Dermis blood vessel endothelial cell (primary cell): ENCODE results near the gene NUDT3. TPM values are rescaled to one million over a fixed set of nuclear protein-coding genes. Genes with fewer than 3 reads are reported as not detected.
"Not testable (repeated sequence)": the region's sequence is repeated elsewhere in the genome, so short reads cannot be mapped to it uniquely, and the experiment has no call there.

Experiments used
- DNase-seq: peaks from one replicate; pipeline ENCODE4 v3.0.0; 2010
- total RNA-seq: library from RNA; depleted of rRNA; stranded (reverse); fragments of >200 nt; gene quantifications from 2 replicates; pipeline ENCODE4 v1.2.3, GENCODE V29; 2014

Gene NUDT3
- total RNA-seq, 1 donor from 2014 or later: 24.3 TPM

DNA sequence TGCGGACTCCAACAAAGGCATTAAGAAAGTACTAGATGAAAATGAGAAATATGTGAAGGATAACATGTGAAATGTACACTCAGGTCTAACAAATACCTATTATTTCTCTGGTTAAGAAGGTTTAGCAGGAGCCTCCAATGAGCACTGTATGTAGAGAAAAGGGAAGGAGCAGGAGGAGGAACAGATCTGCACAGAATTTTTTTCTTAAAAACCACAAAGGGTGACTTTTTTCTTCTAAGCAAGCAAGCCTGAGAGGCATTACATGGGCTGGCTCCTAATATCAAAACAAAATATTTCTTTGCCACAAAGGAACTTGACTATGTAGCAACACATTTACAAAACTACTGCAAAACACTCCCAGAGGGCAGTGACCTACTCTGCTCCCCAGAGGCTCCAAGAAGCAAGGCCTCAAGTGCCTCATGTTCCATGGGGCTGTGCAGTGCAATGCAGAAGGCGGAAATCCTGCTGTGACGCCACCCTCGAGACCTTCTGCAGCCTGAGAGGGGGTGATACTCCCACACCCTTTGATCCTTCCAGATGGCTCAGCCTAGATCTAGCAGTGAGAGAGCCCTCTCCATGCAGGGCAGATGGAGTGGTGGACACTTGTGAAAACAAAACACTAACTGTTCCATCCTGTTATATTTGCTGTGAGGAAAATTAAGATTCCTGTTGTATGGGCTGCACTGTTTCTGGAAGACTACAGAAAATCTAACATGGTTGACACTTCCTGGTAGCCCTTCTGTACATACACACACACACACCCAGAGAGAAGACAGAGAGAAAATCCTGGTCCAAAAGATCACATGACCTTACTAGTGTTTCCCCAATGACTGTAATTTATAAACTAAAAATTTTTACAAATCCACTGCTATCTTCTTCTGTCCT, 107.7 kb downstream of the NUDT3 start:
- no peak for DNase-seq

- peak; percentile 33 for DNase-seq
Measured at GRCh38 chr6:34281702-34282334, 110.7 kb downstream of the NUDT3 start.

GRCh38 chr6:34280216-34280615, 112.3 kb downstream of the NUDT3 start:
- no peak for DNase-seq

GRCh38 chr6:34278833-34279232, 113.6 kb downstream of the NUDT3 start:
- DNase-seq: no peak

DNA sequence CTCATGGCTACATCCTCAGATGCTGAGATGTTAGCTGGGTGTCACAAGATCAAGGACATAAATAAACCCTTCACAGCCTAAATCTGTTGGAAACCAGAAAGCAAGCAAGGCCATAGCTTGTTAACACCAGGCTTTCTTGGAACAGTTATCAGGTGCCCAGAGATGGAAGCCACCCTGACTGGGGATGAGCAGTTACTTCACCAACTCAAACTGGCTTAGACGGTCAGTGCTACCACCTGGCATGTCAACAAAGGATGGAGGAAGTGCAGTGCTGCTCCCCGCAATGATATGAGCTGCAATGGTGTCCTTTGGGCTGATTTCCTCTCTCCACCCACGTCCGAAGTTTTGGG, 114.7 kb downstream of the NUDT3 start:
- DNase-seq: no peak

GRCh38 chr6:34276881-34277762, 115.3 kb downstream of the NUDT3 start:
- DNase-seq: no peak

- DNase-seq: no peak
Measured at GRCh38 chr6:34276191-34276590, 116.3 kb downstream of the NUDT3 start.

DNA sequence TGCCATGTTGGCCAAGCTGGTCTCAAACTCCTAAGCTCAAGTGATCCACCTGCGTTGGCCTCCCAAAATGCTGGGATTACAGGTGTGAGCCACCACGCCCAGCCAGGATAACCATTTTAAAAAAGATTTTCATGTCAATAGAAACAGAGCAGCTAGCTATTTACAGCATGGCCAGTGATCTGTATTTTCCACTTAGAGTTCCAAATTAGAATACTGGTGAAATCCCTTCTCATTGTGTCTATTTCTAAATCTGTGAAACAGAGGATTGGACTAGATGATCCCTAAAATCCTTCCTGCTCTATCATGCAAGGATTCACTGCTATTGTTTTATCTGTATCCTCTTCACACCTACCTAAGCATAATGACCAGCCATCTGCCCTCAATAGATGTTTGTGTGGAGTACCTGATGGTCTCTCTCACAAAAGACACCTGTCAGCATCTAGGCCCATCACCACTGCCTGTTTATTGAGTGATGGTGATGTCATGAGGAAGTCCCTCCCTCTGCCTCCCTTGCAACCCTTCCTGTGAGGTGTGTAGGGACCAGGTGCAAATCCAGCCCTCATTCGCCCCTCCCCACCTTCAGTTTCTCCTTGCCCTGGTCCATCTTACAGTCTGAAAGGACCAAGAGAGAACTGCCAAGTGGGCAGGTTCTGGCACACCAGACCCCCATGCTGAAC, 117.2 kb downstream of the NUDT3 start:
- no peak for DNase-seq

DNA sequence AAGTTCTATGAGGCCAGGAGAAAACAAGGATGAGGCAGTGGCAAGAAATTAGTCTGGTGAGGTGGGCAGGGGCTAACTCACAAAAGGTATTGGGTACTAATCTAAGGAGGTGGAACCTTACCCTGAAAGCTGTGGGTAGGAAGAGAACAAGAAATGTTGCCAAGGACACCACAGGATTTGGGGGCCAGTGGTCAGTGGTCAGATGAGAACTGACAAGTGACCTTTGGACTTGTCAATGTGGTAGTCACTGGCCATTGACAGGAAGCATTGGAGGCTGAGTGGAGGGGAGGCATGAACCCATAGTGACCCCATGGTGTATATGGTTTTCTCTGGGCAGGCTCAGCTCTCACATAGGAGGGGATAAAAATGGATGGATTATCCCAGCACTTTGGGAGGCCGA, 118.3 kb downstream of the NUDT3 start:
- no peak for DNase-seq

DNA sequence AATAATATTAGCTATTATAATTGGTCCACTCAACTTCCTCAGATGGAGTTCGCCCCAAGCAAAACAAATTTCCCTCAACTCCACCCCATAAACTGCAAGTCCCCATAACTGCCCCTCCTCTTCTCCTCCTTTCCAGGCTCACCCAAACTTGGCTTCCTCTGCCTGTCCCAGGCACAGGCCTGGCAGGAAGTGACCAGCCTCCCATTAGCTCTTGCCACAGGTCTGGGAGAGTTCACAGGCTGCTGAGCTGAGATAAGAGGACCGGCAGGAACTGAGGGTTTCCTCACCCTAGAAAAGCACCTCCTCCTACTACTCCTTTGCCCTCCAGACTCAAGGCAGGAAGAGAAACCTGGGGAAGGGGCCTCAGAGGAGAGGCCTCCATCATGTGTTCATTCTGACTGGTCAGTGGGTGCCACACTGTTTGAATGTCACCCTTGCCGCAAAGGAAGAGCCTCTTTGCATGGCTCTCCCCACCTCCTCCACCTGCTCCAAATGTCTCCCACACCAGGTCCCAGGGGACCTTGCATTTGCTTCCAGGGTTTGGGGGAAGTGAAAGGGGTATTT, 119.1 kb downstream of the NUDT3 start:
- peak; percentile 96 for DNase-seq

DNA sequence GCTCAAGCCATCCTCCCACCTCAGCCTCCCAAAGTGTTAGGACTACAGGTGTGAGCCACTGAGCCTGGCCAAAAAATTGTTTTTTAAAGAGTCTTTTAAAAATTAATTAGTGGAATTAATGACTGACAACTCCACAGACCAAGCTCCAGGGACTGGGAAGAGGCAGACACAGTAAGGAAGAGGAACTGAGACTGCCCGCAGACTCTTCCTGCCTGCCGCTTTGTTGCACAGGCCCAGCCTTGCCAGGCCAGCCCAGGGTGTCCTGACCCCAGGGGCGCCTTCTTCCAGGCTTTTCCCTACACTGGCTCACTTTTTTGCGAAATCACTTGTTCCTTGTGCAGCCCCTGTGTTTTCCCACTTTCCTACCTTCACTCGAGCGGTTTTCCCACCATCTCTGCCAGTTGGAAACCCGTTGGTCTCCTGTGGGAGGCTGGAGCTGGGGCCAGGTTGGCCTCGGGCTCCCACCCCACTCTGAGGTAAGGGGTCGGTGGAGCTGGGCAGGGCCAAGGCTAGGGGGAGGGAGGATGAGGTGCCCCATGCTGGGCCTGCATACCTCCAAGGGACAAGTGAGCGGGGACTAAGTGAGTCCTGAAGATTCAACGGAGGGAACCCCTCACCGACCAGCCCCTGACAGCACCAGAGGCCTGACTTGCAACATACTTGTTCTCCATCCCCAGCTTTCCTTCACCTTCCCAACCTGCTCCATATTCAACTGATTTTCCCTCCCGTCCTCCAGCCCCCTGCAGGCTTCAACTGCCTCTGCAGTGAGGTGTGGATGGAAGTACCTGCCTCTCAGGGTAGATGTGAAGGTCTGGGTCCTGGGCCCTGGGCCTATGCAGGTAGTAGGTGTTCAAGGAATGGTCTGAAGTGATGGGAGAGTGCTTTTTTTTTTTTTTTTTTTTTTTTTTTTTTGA, 120.2 kb downstream of the NUDT3 start:
- DNase-seq: no peak

DNA sequence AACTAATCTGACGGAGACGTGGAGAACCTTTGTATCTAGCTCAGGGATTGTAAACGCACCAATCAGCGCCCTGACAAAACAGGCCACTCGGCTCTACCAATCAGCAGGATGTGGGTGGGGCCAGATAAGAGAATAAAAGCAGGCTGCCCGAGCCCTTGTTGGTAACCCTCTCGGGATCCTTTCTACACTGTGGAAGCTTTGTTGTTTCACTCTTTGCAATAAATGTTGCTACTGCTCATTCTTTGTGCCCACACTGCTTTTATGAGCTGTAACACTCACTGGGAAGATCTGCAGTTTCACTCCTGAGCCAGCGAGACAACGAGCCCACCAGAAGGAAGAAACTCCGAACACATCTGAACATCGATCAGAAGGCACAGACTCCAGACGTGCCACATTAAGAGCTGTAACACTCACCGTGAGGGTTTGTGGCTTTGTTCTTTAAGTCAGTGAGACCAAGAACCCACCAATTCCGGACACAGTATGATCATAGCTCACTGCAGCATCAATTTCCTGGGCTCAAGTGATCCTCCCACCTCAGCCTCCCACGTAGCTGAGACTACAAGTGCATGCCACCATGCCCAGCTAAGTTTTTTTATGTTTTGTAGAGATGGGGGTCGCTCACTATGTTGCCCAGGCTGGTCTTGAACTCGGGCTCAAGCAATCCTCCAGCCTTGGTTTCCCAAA, 122.7 kb downstream of the NUDT3 start:
- not testable (repeated sequence) for DNase-seq

DNA sequence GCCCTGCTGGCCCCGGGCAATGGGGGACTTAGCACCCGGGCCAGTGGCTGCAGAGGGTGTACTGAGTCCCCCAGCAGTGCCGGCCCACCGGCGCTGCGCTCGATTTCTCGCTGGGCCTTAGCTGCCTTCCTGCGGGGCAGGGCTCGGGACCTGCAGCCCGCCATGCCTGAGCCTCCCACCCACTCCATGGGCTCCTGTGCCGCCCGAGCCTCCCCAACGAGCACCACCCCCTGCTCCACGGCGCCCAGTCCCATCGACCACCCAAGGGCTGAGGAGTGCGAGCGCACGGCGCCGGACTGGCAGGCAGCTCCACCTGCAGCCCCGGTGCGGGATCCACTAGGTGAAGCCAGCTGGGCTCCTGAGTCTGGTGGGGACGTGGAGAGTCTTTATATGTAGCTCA, 123.3 kb downstream of the NUDT3 start:
- DNase-seq: not testable (repeated sequence)

GRCh38 chr6:34267746-34268145, 124.7 kb downstream of the NUDT3 start:
- DNase-seq: no peak

- not testable (repeated sequence) for DNase-seq
Measured at GRCh38 chr6:34263484-34263883, 129.0 kb downstream of the NUDT3 start.

DNA sequence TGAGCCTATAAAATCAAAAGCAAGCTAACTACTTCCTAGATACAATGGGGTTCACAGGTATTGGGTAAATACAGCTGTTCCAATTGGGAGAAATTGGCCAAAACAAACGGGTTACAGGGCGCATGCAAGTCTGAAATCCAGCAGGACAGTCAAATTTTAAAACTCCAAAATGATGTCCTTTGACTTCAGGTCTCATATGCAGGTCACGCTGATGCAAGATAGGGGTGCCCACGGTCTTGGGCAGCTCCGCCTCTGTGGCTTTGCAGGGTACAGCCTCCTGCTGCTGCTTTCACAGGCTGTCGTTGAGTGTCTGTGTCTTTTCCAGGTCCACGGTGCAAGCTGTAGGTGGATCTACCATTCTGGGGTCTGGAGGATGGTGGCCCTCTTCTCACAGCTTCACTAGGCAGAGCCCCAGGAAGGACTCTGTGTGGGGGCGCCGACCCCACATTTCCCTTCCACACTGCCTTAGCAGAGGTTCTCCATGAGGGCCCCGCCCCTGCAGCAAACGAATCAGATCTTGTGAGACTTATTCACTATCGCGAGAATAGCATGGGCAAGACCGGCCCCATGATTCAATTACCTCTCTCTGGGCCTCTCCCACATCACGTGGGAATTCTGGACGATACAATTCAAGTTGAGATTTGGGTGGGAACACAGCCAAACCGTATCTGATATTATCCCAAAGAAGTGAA, 131.7 kb downstream of the NUDT3 start:
- no peak for DNase-seq

- no peak for DNase-seq
Measured at GRCh38 chr6:34259529-34260069, 132.9 kb downstream of the NUDT3 start.

GRCh38 chr6:34252395-34252794, 140.1 kb downstream of the NUDT3 start:
- not testable (repeated sequence) for DNase-seq

DNA sequence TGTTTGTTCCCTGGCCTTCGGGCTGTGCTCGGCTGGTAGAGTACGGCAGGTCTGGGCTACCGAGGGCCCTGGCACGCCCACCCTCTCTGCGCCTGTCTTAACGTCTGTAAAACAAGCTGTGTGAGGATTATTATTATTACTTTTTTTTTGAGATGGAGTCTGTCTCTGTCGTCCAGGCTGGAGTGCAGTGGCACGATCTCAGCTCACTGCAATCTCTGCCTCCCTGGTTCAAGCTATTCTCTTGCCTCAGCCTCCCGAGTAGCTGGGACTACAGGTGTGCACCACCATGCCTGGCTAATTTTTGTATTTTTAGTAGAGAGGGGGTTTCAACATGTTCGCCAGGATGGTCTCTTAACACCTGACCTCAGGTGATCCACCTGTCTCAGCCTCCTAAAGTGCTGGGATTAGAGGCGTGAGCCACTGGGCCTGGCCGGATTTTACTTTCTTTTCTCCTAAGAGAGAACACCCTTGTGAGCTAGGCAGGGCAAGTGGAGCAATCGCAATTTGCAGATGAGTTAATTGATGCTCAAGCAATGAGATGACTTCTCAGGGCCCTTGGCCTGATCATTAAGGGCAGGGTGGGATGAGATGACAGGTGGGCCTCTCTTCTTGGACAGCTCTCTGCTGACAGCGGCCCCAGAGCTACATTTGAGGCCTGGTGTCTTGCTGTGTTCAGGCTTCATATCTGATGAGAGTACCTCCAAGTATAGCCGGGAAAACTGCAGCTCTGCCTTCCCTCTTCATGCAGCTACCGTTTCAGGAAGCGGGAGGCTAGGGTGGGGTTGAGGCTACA, 142.8 kb downstream of the NUDT3 start:
- no peak for DNase-seq
